ENCODE measurements around the gene RBM43. TPM values are rescaled to one million over a fixed set of nuclear protein-coding genes. Genes with fewer than 3 reads are reported as not detected.

The RBM43 gene
- polyA plus RNA-seq, 1 donor (not counting 4 experiments of a cell fraction or from before 2014, with no cell fraction given) = 2.7 TPM

DNA sequence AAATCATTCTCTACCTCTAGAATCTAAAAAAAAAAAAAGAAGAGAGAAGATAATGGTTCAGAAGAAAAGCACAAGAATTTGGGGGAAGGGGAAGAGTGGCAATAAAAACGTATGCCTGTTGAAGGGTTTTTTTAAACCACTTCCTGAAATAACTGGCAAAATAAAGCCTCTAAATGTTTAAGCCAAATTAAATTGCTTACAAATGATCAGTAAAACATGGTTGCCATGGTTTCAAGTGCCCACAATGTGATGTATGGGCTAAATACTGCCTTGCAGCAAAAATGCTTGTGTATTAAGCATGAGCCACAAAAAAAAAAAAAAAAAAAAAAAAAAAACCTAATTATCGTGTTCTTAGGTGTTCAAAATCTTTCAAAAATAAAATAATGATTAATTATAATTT, 60.8 kb downstream of the RBM43 start:
- H3K4me1 ChIP-seq (ENCODE audit: control insufficient read depth, extremely low read depth, insufficient read depth, low read length) = no peaks in the 10 kb centered on the region
- no peak for DNase-seq (ENCODE audit: low read depth, low spot score)
- no peaks in the 10 kb centered on the region for H3K79me2 ChIP-seq (ENCODE audit: control insufficient read depth, insufficient read depth, low read length)
- H3K9ac ChIP-seq (ENCODE audit: control insufficient read depth, extremely low read depth, insufficient read depth, low read length) = no peak overlapping the region
- H3K36me3 ChIP-seq (ENCODE audit: control insufficient read depth in 2 of 2, extremely low read depth in 1 of 2, insufficient read depth in 2 of 2, low read length in 2 of 2) = no peaks in the 10 kb centered on the region
- no peaks in the 10 kb centered on the region for H3K9me1 ChIP-seq (ENCODE audit: control insufficient read depth, extremely low read depth, insufficient read depth, low read length)
- H3K9me3 ChIP-seq (ENCODE audit: control insufficient read depth, low read depth, low read length) = no peaks in the 10 kb centered on the region
- no peak overlapping the region for H3K4me2 ChIP-seq (ENCODE audit: control insufficient read depth, extremely low read depth, insufficient read depth, low read depth, low read length)
- H3K27ac ChIP-seq (ENCODE audit: control insufficient read depth, insufficient read depth, low read length) = no peak overlapping the region
- no peak for TF ChIP-seq EZH2 (IDR thresholded peaks at IDR 0.05; ENCODE audit: low read length)
- TF ChIP-seq, protein P1, sequence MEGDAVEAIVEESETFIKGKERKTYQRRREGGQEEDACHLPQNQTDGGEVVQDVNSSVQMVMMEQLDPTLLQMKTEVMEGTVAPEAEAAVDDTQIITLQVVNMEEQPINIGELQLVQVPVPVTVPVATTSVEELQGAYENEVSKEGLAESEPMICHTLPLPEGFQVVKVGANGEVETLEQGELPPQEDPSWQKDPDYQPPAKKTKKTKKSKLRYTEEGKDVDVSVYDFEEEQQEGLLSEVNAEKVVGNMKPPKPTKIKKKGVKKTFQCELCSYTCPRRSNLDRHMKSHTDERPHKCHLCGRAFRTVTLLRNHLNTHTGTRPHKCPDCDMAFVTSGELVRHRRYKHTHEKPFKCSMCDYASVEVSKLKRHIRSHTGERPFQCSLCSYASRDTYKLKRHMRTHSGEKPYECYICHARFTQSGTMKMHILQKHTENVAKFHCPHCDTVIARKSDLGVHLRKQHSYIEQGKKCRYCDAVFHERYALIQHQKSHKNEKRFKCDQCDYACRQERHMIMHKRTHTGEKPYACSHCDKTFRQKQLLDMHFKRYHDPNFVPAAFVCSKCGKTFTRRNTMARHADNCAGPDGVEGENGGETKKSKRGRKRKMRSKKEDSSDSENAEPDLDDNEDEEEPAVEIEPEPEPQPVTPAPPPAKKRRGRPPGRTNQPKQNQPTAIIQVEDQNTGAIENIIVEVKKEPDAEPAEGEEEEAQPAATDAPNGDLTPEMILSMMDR (optimal IDR thresholded peaks at IDR 0.05 in 1 of 3, IDR thresholded peaks at IDR 0.05 in 1 of 3, conservative IDR thresholded peaks at IDR 0.05 in 1 of 3; ENCODE audit: extremely low read depth in 1 of 3, insufficient read depth in 2 of 3, low read length in 3 of 3) = no peak
- H3K27me3 ChIP-seq (ENCODE audit: control insufficient read depth, extremely low read depth, insufficient read depth, low read length) = no peaks in the 10 kb centered on the region
- FAIRE-seq = no peak
- no peak overlapping the region for H2AFZ ChIP-seq (ENCODE audit: control insufficient read depth, low read length)
- H3K4me3 ChIP-seq (ENCODE audit: control insufficient read depth in 2 of 3, extremely low read depth in 1 of 3, insufficient read depth in 2 of 3, low read depth in 1 of 3, low read length in 3 of 3) = no peak overlapping the region
- dilution Hi-C loops (cut with MboI; ENCODE audit: extremely low pct_ligation_motif_present, low sequenced_read_pairs) = no loop called here
- H4K20me1 ChIP-seq (ENCODE audit: control insufficient read depth, extremely low read depth, insufficient read depth, low read length) = no peaks in the 10 kb centered on the region

DNA sequence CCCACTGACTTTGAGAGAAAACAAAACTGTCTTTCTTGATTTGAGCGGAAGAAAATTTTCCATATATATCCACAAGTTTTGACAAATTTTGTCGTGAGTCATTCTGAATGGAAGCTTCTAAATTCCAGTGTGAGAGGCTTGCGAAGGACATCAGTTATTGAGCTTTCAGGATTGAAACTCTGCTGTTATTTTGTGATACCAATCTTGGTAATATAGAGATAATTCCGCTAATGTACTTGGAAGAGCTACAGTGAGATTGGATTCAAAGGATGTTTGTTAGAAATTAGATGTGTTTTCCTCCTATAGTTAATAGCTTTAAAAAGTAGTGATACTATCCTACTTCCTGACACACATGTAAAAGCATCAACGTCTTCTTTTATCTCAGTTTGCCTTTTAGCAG, 61.4 kb downstream of the RBM43 start:
- Histone ChIP-seq H3K9me3 (ENCODE audit: control insufficient read depth, low read depth, low read length) (no peaks in the 10 kb centered on the region), H3K36me3 (ENCODE audit: control insufficient read depth in 2 of 2, extremely low read depth in 1 of 2, insufficient read depth in 2 of 2, low read length in 2 of 2) (no peaks in the 10 kb centered on the region), H3K9ac (ENCODE audit: control insufficient read depth, extremely low read depth, insufficient read depth, low read length) (no peak overlapping the region), H3K4me1 (ENCODE audit: control insufficient read depth, extremely low read depth, insufficient read depth, low read length) (no peaks in the 10 kb centered on the region), H3K4me3 (ENCODE audit: control insufficient read depth in 2 of 3, extremely low read depth in 1 of 3, insufficient read depth in 2 of 3, low read depth in 1 of 3, low read length in 3 of 3) (no peak overlapping the region), H3K9me1 (ENCODE audit: control insufficient read depth, extremely low read depth, insufficient read depth, low read length) (no peaks in the 10 kb centered on the region), H3K27ac (ENCODE audit: control insufficient read depth, insufficient read depth, low read length) (no peak overlapping the region), H3K79me2 (ENCODE audit: control insufficient read depth, insufficient read depth, low read length) (no peaks in the 10 kb centered on the region), H3K27me3 (ENCODE audit: control insufficient read depth, extremely low read depth, insufficient read depth, low read length) (no peaks in the 10 kb centered on the region), H3K4me2 (ENCODE audit: control insufficient read depth, extremely low read depth, insufficient read depth, low read depth, low read length) (no peak overlapping the region), H2AFZ (ENCODE audit: control insufficient read depth, low read length) (no peak overlapping the region), H4K20me1 (ENCODE audit: control insufficient read depth, extremely low read depth, insufficient read depth, low read length) (no peaks in the 10 kb centered on the region)
- FAIRE-seq (no peak), DNase-seq (ENCODE audit: low read depth, low spot score) (no peak)
- dilution Hi-C loops (cut with MboI; ENCODE audit: extremely low pct_ligation_motif_present, low sequenced_read_pairs) = no loop called here
- TF ChIP-seq, protein P1 (optimal IDR thresholded peaks at IDR 0.05 in 1 of 3, IDR thresholded peaks at IDR 0.05 in 1 of 3, conservative IDR thresholded peaks at IDR 0.05 in 1 of 3; ENCODE audit: extremely low read depth in 1 of 3, insufficient read depth in 2 of 3, low read length in 3 of 3) = no peak
- no peak for TF ChIP-seq EZH2 (IDR thresholded peaks at IDR 0.05; ENCODE audit: low read length)
